ENCODE results near the gene PPIL1.

The PPIL1 gene

DNA sequence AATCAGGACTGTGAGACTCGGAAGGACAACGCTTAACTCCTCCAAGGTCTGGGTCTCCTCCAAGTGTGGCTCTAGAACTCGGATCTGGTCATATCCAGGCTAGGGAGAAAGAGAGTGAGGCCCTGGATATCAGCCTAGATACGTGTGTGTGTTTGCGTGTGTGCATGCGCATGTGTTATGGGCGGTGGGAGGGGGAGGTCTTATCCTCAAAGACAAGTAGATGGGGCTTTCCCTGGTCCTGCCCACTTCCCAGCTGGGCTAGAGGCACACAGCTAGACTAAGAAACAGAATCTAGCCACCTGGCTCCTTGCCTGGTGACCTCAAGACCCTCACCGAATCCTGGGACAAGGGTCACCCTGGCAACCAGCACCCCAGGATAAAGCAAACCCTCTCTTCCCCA lies 48.6 kb downstream of the PPIL1 start:
- Histone ChIP-seq H3K9me2 (ENCODE audit: low read depth, low read length) (no peaks in the 10 kb centered on the region), H3K79me2 (ENCODE audit: insufficient read depth, low read length) (no peaks in the 10 kb centered on the region), H3F3A (ENCODE audit: insufficient read depth, low read length) (no peaks in the 10 kb centered on the region), H3K36me3 (ENCODE audit: insufficient read depth, low read length) (no peaks in the 10 kb centered on the region), H3K4me1 (ENCODE audit: insufficient read depth, low read length, severe bottlenecking) (no peaks in the 10 kb centered on the region), H3K9me3 (ENCODE audit: low read length) (no peaks in the 10 kb centered on the region), H3K27me3 (ENCODE audit: insufficient read depth, low read length) (0 out of 2 replicates have a peak, but pooled peaks cover 7% of the 10 kb centered on the region), H3K9ac (ENCODE audit: low read length) (no peak overlapping the region), H3K4me2 (ENCODE audit: low read length) (no peak overlapping the region), H4K20me1 (ENCODE audit: insufficient read depth, low read length) (no peaks in the 10 kb centered on the region), H3K27ac (ENCODE audit: low read depth, low read length, poor library complexity, severe bottlenecking) (no peak overlapping the region), H2AFZ (ENCODE audit: low read length) (no peak overlapping the region), H3K4me3 (ENCODE audit: low read depth, low read length, poor library complexity, severe bottlenecking) (no peak overlapping the region)
- TF ChIP-seq, protein P1, sequence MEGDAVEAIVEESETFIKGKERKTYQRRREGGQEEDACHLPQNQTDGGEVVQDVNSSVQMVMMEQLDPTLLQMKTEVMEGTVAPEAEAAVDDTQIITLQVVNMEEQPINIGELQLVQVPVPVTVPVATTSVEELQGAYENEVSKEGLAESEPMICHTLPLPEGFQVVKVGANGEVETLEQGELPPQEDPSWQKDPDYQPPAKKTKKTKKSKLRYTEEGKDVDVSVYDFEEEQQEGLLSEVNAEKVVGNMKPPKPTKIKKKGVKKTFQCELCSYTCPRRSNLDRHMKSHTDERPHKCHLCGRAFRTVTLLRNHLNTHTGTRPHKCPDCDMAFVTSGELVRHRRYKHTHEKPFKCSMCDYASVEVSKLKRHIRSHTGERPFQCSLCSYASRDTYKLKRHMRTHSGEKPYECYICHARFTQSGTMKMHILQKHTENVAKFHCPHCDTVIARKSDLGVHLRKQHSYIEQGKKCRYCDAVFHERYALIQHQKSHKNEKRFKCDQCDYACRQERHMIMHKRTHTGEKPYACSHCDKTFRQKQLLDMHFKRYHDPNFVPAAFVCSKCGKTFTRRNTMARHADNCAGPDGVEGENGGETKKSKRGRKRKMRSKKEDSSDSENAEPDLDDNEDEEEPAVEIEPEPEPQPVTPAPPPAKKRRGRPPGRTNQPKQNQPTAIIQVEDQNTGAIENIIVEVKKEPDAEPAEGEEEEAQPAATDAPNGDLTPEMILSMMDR (IDR thresholded peaks at IDR 0.05; ENCODE audit: low read length) = no peak
- no peak for TF ChIP-seq EZH2 (IDR thresholded peaks at IDR 0.05; ENCODE audit: borderline replicate concordance, low read length)

DNA sequence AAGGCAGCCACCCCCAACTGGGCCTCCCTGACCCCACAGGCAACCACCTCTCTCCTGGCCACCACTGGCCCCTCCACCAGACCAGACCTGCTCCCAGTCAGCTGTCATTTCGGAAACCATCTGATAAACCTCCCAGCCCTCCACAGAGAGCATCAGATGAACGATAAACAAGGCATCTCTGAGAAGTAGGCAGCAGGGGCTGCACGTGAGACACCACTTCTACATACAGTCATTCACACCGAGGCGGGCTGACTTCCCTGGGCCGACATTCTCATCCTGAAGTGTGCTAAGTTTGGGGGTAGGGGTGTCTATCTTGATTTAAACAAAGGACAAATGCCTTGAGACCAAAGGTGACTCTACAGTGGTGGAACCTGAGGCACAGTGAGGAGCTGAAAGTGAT lies 49.2 kb downstream of the PPIL1 start:
- H3K9me2 ChIP-seq (ENCODE audit: low read depth, low read length) = no peaks in the 10 kb centered on the region
- H3F3A ChIP-seq (ENCODE audit: insufficient read depth, low read length) = no peaks in the 10 kb centered on the region
- 0 out of 2 replicates have a peak, but pooled peaks cover 7% of the 10 kb centered on the region for H3K27me3 ChIP-seq (ENCODE audit: insufficient read depth, low read length)
- H3K9me3 ChIP-seq (ENCODE audit: low read length) = no peaks in the 10 kb centered on the region
- no peaks in the 10 kb centered on the region for H4K20me1 ChIP-seq (ENCODE audit: insufficient read depth, low read length)
- H3K4me1 ChIP-seq (ENCODE audit: insufficient read depth, low read length, severe bottlenecking) = no peaks in the 10 kb centered on the region
- H3K4me2 ChIP-seq (ENCODE audit: low read length) = no peak overlapping the region
- H3K79me2 ChIP-seq (ENCODE audit: insufficient read depth, low read length) = no peaks in the 10 kb centered on the region
- no peaks in the 10 kb centered on the region for H3K36me3 ChIP-seq (ENCODE audit: insufficient read depth, low read length)
- H3K9ac ChIP-seq (ENCODE audit: low read length) = no peak overlapping the region
- H3K4me3 ChIP-seq (ENCODE audit: low read depth, low read length, poor library complexity, severe bottlenecking) = no peak overlapping the region
- no peak for TF ChIP-seq EZH2 (IDR thresholded peaks at IDR 0.05; ENCODE audit: borderline replicate concordance, low read length)
- no peak overlapping the region for H2AFZ ChIP-seq (ENCODE audit: low read length)
- no peak overlapping the region for H3K27ac ChIP-seq (ENCODE audit: low read depth, low read length, poor library complexity, severe bottlenecking)

- H4K20me1 ChIP-seq (ENCODE audit: insufficient read depth, low read length) = no peaks in the 10 kb centered on the region
- no peaks in the 10 kb centered on the region for H3K9me2 ChIP-seq (ENCODE audit: low read depth, low read length)
- H3K4me3 ChIP-seq (ENCODE audit: low read depth, low read length, poor library complexity, severe bottlenecking) = no peak overlapping the region
- no peak overlapping the region for H3K4me2 ChIP-seq (ENCODE audit: low read length)
- 0 out of 2 replicates have a peak, but pooled peaks cover 7% of the 10 kb centered on the region for H3K27me3 ChIP-seq (ENCODE audit: insufficient read depth, low read length)
- no peak overlapping the region for H2AFZ ChIP-seq (ENCODE audit: low read length)
- H3K9me3 ChIP-seq (ENCODE audit: low read length) = no peaks in the 10 kb centered on the region
- H3K9ac ChIP-seq (ENCODE audit: low read length) = no peak overlapping the region
- no peaks in the 10 kb centered on the region for H3K36me3 ChIP-seq (ENCODE audit: insufficient read depth, low read length)
- TF ChIP-seq EZH2 (IDR thresholded peaks at IDR 0.05; ENCODE audit: borderline replicate concordance, low read length) = no peak
- TF ChIP-seq, protein P1 (IDR thresholded peaks at IDR 0.05; ENCODE audit: low read length) = no peak
- H3K27ac ChIP-seq (ENCODE audit: low read depth, low read length, poor library complexity, severe bottlenecking) = no peak overlapping the region
- H3F3A ChIP-seq (ENCODE audit: insufficient read depth, low read length) = no peaks in the 10 kb centered on the region
- no peaks in the 10 kb centered on the region for H3K4me1 ChIP-seq (ENCODE audit: insufficient read depth, low read length, severe bottlenecking)
- no peaks in the 10 kb centered on the region for H3K79me2 ChIP-seq (ENCODE audit: insufficient read depth, low read length)
Observed at GRCh38 chr6:36824253-36824652, 50.4 kb downstream of the PPIL1 start.

GRCh38 chr6:36823421-36824096 lies 51.0 kb downstream of the PPIL1 start:
- no peak overlapping the region for H3K4me3 ChIP-seq (ENCODE audit: low read depth, low read length, poor library complexity, severe bottlenecking)
- H2AFZ ChIP-seq (ENCODE audit: low read length) = no peak overlapping the region
- no peaks in the 10 kb centered on the region for H3K79me2 ChIP-seq (ENCODE audit: insufficient read depth, low read length)
- H3K9me2 ChIP-seq (ENCODE audit: low read depth, low read length) = no peaks in the 10 kb centered on the region
- H3K27ac ChIP-seq (ENCODE audit: low read depth, low read length, poor library complexity, severe bottlenecking) = no peak overlapping the region
- H3K4me1 ChIP-seq (ENCODE audit: insufficient read depth, low read length, severe bottlenecking) = no peaks in the 10 kb centered on the region
- H3K9me3 ChIP-seq (ENCODE audit: low read length) = no peaks in the 10 kb centered on the region
- TF ChIP-seq, protein P1 (IDR thresholded peaks at IDR 0.05; ENCODE audit: low read length) = no peak
- no peak for TF ChIP-seq EZH2 (IDR thresholded peaks at IDR 0.05; ENCODE audit: borderline replicate concordance, low read length)
- H3K4me2 ChIP-seq (ENCODE audit: low read length) = no peak overlapping the region
- H4K20me1 ChIP-seq (ENCODE audit: insufficient read depth, low read length) = no peaks in the 10 kb centered on the region
- 0 out of 2 replicates have a peak, but pooled peaks cover 7% of the 10 kb centered on the region for H3K27me3 ChIP-seq (ENCODE audit: insufficient read depth, low read length)
- no peaks in the 10 kb centered on the region for H3F3A ChIP-seq (ENCODE audit: insufficient read depth, low read length)
- no peaks in the 10 kb centered on the region for H3K36me3 ChIP-seq (ENCODE audit: insufficient read depth, low read length)
- H3K9ac ChIP-seq (ENCODE audit: low read length) = no peak overlapping the region
